Measurements from ENCODE around the gene BABAM1.

DNA sequence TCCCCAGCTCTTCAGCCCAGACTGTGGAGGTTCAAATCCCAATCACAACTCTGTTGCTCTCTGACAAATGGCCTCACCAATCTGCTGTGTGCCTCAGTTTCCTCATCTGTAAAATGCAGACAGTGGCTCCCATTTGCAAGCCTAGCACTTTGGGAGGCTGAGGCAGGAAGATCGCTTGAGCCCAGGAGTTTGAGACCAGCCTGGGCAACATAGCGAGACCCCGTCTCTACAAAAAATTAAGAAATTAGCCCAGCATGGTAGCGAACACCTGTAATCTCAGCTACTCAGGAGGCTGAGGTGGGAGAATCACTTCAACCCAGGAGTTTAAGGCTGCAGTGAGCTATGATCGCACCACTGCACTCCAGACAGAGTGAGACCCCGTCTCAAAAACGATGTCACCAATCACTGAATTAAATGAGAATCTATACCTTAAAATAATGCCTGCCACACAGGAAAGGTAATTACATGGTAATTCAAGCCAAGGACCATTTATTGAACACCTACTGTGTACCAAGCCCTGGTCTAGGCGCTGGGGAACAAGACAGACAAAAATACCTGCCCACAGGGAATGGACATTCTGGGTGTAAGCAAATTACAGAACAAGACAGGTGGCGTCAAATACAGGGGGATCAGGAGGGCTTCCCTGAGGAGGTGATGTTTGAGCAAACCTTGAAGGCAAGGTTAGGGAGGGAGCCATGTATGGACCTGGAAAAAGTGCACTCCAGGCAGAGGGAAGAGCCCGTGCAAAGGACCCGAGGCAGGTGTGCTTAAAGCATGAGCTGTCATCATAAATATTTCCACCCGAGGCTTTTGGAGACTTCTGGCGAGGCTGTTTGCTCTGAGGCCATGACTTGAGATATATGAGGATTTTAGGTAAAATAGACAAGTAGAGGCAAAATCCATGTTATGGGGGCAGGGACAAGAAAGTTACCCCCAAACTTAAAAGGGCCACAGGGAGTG, 29.2 kb upstream of the BABAM1 start:
- TF ChIP-seq, protein P1, sequence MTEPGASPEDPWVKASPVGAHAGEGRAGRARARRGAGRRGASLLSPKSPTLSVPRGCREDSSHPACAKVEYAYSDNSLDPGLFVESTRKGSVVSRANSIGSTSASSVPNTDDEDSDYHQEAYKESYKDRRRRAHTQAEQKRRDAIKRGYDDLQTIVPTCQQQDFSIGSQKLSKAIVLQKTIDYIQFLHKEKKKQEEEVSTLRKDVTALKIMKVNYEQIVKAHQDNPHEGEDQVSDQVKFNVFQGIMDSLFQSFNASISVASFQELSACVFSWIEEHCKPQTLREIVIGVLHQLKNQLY (CRISPR knock-in tag; IDR thresholded peaks at IDR 0.05) = no peak
- TF ChIP-seq MYBL2 (CRISPR knock-in tag; IDR thresholded peaks at IDR 0.05) (no peak), ZNF423 (CRISPR knock-in tag; IDR thresholded peaks at IDR 0.05) (no peak), TP53 (CRISPR knock-in tag; IDR thresholded peaks at IDR 0.05) (no peak), SP1 (CRISPR knock-in tag; conservative IDR thresholded peaks at IDR 0.05) (no peak), CREM (CRISPR knock-in tag; IDR thresholded peaks at IDR 0.05) (no peak)
- TF ChIP-seq, protein P2, sequence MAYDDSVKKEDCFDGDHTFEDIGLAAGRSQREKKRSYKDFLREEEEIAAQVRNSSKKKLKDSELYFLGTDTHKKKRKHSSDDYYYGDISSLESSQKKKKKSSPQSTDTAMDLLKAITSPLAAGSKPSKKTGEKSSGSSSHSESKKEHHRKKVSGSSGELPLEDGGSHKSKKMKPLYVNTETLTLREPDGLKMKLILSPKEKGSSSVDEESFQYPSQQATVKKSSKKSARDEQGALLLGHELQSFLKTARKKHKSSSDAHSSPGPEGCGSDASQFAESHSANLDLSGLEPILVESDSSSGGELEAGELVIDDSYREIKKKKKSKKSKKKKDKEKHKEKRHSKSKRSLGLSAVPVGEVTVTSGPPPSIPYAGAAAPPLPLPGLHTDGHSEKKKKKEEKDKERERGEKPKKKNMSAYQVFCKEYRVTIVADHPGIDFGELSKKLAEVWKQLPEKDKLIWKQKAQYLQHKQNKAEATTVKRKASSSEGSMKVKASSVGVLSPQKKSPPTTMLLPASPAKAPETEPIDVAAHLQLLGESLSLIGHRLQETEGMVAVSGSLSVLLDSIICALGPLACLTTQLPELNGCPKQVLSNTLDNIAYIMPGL (CRISPR knock-in tag; IDR thresholded peaks at IDR 0.05) = no peak
- TF ChIP-seq, protein P3, sequence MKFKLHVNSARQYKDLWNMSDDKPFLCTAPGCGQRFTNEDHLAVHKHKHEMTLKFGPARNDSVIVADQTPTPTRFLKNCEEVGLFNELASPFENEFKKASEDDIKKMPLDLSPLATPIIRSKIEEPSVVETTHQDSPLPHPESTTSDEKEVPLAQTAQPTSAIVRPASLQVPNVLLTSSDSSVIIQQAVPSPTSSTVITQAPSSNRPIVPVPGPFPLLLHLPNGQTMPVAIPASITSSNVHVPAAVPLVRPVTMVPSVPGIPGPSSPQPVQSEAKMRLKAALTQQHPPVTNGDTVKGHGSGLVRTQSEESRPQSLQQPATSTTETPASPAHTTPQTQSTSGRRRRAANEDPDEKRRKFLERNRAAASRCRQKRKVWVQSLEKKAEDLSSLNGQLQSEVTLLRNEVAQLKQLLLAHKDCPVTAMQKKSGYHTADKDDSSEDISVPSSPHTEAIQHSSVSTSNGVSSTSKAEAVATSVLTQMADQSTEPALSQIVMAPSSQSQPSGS (CRISPR knock-in tag; IDR thresholded peaks at IDR 0.05; ENCODE audit: borderline replicate concordance, low read depth) = no peak

All from WTC11 (cell line).